ENCODE results near the gene TIMP2.
"Not testable (repeated sequence)": the region's sequence is repeated elsewhere in the genome, so short reads cannot be mapped to it uniquely, and the experiment has no call there.

TIMP2 gene

DNA sequence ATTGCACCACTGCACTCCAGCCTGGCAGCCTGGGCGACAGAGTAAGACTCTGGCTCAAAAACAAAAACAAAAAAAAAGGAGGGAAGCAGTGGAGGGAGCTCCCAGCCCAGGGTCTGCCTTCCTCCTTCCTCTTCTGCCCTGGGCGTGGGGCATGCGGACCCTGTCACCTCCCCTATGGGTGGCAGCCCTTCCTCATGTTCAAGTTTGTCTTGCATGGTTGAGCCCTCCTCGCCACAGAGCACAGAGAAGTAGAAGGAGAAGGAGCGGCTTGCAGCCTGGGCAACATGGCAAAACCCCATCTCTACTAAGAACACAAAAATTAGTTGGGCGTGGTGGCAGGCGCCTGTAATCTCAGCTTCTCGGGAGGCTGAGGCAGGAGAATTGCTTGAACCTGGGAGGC is 21.4 kb upstream of the TIMP2 start:
- DNase-seq: no peak
- TF ChIP-seq POLR2A (IDR thresholded peaks at IDR 0.05; ENCODE audit: low read length) (no peak), GATA1 (IDR thresholded peaks at IDR 0.05; ENCODE audit: low read depth, low read length) (no peak)

DNA sequence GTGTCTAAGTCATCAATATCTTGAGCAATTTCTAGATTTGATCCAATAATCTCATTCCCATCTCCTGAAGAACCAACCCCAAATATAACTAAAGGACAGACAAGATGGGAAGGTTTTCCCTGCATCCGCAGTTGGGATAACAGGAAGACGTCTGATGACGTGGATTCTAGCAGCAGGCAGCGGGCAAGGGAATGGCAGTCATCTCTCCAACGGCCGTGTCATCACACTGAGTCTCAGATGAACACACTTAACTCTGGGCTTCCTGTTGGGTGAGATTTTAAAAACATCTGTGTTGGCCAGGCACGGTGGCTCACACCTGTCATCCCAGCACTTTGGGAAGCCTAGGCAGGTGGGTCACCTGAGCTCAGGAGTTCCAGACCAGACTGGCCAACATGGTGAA is 20.9 kb upstream of the TIMP2 start:
- no peak for TF ChIP-seq POLR2A (IDR thresholded peaks at IDR 0.05; ENCODE audit: low read length)
- no peak for TF ChIP-seq GATA1 (IDR thresholded peaks at IDR 0.05; ENCODE audit: low read depth, low read length)
- DNase-seq: no peak

DNA sequence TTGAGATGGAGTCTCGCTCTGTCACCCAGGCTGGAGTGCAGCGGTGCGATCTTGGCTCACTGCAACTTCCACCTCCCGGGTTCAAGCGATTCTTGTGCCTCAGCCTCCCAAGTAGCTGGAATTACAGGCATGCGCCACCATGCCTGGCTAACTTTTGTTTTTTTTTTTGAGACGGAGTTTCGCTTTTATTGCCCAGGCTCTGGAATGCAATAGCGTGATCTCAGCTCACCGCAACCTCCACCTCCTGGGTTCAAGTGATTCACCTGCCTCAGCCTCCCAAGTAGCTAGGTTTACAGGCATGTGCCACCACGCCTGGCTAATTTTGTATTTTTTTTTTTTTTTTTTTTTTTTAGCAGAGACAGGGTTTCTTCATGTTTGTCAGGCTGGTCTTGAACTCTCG is 20.3 kb upstream of the TIMP2 start:
- DNase-seq: not testable (repeated sequence)

- no peak for DNase-seq
- TF ChIP-seq POLR2A (IDR thresholded peaks at IDR 0.05; ENCODE audit: low read length): no peak
- no peak for TF ChIP-seq GATA1 (IDR thresholded peaks at IDR 0.05; ENCODE audit: low read depth, low read length)
These were observed 19.8 kb upstream of the TIMP2 start for GRCh38 chr17:78944956-78945355.

- TF ChIP-seq GATA1 (IDR thresholded peaks at IDR 0.05; ENCODE audit: low read depth, low read length): no peak
- no peak for TF ChIP-seq POLR2A (IDR thresholded peaks at IDR 0.05; ENCODE audit: low read length)
- DNase-seq: no peak
These were observed 18.8 kb upstream of the TIMP2 start for GRCh38 chr17:78944026-78944425.

DNA sequence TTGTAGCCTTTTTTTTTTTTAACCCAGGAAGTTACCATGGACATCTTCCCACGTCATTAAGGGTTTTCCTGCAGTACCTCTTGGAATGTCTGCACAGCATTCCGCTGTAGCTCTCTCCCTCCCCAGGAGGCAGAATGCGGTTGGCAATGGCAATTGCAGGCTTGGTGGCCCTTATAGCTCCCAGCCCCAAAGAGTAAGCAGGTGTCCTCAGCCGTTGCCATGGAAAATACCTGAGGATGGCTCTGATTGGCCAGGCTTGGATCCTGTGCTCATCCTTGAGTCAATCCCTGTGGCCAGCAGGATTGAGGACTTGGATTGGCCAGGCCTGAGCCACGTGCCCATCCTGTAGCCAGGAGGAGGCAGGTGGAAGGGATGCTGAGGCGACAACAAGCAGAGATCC is 15.5 kb upstream of the TIMP2 start:
- no peak for DNase-seq
- TF ChIP-seq POLR2A (IDR thresholded peaks at IDR 0.05; ENCODE audit: low read length) (no peak), GATA1 (IDR thresholded peaks at IDR 0.05; ENCODE audit: low read depth, low read length) (no peak)

DNA sequence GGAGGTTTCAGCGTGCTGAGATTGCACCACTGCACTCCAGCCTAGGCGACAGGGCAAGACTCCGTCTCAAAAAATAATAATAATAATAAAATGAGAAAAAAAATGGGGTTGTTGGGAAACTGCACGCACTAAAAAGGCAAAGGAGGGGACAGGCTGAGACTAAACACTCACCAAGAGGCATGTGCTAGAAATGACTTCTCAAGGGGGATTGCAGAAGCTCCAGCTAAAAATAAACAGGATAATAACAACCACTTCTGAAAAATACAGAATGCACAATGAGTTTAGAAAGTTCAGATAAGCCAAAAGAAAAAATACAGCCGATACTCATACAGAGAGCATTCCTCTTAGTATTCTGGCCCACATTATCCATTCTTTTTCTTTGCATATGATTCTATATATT is 15.1 kb upstream of the TIMP2 start:
- no peak for TF ChIP-seq POLR2A (IDR thresholded peaks at IDR 0.05; ENCODE audit: low read length)
- TF ChIP-seq GATA1 (IDR thresholded peaks at IDR 0.05; ENCODE audit: low read depth, low read length): no peak
- DNase-seq: no peak

DNA sequence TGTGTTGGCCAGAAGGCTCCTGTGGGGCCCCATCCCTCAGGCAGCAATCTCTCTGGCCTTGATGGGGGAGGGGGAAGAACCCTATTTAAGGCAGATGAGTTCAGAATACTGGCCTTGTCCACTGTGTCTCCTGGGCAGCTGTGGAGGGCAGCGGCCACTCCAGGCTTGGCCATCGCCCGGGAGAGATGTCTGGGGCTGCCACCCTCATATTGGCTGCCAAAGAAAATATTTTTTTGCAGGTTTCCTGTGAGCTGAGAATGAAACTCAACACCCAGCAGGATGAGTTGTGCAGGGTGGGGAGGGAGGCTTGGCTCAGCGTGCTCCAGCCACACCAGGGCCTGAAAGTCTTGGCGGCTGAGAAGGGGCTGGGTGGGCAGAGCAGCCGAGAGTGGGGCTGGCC is 14.4 kb upstream of the TIMP2 start:
- no peak for TF ChIP-seq GATA1 (IDR thresholded peaks at IDR 0.05; ENCODE audit: low read depth, low read length)
- no peak for TF ChIP-seq POLR2A (IDR thresholded peaks at IDR 0.05; ENCODE audit: low read length)
- DNase-seq: no peak

DNA sequence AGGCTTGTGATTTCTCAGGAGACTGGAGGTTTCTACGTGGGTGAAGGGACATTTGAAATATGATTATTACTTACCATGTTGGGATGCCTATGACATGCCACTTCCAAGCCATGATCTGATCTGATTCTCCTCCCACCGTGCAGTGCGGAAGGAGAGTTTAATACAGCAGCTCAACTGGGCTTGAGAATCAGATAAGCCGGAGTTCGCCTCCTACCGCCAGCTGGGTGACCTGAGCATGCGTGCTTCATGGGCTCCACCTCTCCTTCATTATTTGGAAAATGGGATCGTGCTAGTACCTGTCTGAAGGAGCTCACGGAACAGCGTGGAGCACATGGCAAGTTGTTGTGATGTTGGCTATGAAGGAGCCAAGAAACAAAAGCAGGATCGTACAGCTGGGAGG is 12.4 kb upstream of the TIMP2 start:
- DNase-seq: no peak
- TF ChIP-seq POLR2A (IDR thresholded peaks at IDR 0.05; ENCODE audit: low read length): no peak
- TF ChIP-seq GATA1 (IDR thresholded peaks at IDR 0.05; ENCODE audit: low read depth, low read length): no peak

GRCh38 chr17:78935419-78936323 is 10.5 kb upstream of the TIMP2 start:
- no peak for DNase-seq
- TF ChIP-seq GATA1 (IDR thresholded peaks at IDR 0.05; ENCODE audit: low read depth, low read length): no peak
- no peak for TF ChIP-seq POLR2A (IDR thresholded peaks at IDR 0.05; ENCODE audit: low read length)

DNA sequence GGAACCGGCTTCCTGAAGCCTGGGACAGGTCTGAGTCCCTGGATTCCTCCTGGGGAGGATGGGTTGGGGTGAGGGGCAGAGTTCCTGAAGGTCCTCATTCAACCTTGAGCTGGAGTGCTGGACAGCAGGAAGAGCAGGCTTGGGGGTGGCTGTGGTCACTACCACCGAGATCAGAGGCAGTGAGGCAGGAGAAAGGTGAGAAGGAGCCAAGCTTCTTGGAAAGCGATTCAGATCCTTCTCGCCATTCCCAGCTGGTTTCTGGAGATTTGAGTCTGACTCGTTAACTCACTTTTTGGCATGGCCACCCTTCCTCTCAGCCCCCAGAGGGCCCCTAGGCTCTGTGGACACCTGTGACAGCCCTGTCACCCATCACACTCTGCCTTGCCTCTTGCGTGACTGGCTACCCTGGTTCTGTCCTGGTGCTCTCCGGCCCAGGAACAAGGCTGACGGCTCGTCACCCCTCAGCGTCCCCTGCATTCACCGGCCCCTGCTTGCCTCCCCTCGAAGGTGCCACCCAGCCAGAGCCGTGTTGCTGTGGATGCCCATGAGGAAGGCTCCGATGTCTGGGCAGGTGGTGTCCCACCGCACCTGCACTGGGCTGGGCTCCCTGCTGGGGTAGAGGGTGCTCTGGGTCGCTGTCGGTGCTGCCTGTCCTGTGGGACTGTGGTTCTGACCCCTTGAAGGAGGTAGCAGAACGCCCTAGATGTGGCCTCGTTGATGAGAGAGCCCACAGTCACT is 9.7 kb upstream of the TIMP2 start:
- DNase-seq: no peak
- no peak for TF ChIP-seq POLR2A (IDR thresholded peaks at IDR 0.05; ENCODE audit: low read length)
- no peak for TF ChIP-seq GATA1 (IDR thresholded peaks at IDR 0.05; ENCODE audit: low read depth, low read length)

- DNase-seq: peak in 1 of 2 experiments; percentile 18
- TF ChIP-seq POLR2A (IDR thresholded peaks at IDR 0.05; ENCODE audit: low read length) (no peak), GATA1 (IDR thresholded peaks at IDR 0.05; ENCODE audit: low read depth, low read length) (no peak)
These were observed 8.9 kb upstream of the TIMP2 start for GRCh38 chr17:78933959-78934568.

DNA sequence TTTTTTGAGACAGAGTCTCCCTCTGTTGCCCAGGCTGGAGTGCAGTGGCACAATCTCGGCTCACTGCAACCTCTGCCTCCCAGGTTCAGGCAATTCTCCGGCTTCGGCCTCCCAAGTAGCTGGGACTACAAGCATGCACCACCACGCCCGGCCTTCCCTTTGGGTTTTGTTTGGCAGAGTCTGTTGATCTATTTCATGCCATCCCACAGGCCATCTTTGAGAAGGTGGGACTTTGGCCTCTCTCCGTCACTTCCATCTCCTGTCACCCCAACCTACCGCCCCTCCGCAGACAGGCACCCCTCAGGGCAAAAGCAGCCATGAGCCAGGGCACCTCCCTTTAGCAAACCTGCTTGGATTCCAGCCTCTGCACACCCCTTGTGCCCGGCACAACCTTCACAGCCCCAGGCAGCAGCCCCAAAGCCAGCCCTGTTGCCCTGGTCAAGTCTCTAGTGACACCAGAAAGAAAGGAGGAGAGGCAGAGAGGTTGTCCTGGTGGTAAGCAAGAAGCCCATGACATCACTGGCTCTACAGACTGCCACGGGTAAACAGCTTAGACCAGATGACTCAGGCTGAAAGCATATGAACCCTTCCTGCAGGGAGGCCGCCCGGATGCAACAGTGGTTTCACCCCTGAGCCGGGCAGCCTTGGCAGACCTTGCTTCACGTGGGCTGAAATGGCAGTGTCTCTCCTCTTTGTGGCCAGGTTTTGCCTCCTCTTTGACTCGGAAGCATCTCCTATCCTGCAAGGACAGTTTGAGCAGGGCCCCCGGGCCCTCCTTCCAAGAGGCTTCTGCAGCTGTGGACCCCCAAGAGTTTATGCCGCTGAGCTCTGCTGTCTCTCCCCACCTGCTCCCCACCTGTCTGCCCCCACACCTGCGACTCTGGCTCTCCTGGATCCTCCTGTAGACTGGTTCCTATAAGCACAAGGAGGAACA is 8.1 kb upstream of the TIMP2 start:
- DNase-seq: peak in 1 of 2 experiments; percentile 11
- TF ChIP-seq GATA1 (IDR thresholded peaks at IDR 0.05; ENCODE audit: low read depth, low read length) (no peak), POLR2A (IDR thresholded peaks at IDR 0.05; ENCODE audit: low read length) (no peak)

Data from erythroblast (primary cell).